ENCODE measurements around the gene ZMYND10.

The ZMYND10 gene

DNA sequence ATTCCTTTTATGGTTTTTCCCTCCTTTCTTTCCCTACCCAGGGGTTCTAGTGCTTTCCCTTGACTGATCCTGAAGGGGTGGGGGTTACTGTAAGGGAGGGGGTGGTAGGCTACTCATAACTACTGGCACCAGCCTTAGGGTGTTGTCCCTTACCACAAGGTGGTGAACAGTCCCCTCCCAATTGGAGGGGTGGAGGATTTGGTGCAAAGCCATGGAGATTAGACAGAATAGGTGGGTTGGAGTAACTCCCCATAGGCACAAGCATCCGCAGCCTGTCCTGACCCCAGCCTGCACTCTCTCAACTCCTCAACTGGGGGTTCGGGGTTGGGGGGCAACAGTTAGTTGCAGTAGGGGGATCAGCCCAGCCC is 20.4 kb downstream of the ZMYND10 start:
- TF ChIP-seq, protein P1, sequence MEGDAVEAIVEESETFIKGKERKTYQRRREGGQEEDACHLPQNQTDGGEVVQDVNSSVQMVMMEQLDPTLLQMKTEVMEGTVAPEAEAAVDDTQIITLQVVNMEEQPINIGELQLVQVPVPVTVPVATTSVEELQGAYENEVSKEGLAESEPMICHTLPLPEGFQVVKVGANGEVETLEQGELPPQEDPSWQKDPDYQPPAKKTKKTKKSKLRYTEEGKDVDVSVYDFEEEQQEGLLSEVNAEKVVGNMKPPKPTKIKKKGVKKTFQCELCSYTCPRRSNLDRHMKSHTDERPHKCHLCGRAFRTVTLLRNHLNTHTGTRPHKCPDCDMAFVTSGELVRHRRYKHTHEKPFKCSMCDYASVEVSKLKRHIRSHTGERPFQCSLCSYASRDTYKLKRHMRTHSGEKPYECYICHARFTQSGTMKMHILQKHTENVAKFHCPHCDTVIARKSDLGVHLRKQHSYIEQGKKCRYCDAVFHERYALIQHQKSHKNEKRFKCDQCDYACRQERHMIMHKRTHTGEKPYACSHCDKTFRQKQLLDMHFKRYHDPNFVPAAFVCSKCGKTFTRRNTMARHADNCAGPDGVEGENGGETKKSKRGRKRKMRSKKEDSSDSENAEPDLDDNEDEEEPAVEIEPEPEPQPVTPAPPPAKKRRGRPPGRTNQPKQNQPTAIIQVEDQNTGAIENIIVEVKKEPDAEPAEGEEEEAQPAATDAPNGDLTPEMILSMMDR (IDR thresholded peaks at IDR 0.05; ENCODE audit: extremely low read depth, missing control alignments): no peak
- DNase-seq (ENCODE audit: low spot score): no peak

DNA sequence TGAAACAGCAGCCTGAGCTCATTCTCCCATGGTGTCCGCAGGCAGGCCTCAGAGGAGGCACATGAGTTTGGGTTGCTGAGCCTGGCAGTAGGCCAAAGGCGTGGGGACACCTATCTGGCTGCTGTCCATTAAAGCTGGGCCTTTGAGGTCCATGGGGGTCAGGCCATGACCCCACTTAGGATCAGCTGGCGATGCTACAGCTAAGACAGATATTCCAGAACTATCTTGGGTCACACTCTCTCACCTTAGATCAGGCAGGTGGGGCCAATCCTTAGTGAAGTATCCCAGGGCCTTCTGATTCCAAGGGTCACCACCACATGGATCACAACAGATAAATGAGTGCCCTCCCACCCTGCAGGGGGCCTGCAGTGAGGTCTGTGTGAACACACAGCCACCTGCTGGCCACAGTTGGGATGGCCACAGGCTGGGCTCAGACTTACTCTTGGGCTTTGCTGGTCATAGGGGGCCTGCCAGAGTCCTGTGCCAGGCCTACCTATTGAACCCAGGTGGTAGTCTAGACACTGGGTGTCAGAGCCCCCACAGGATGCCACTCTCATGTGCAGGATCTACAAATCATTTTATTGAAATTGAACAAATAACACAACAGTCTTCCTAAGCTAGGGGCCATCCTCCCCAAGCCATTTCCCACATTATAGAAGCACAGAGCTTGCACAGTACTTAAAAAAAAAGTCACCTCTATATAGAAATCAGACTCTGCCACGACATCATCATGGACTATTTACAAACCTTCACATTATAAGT is 21.0 kb downstream of the ZMYND10 start:
- DNase-seq (ENCODE audit: low spot score): peak; percentile 76
- TF ChIP-seq, protein P1 (IDR thresholded peaks at IDR 0.05; ENCODE audit: extremely low read depth, missing control alignments): peak; percentile 76

DNA sequence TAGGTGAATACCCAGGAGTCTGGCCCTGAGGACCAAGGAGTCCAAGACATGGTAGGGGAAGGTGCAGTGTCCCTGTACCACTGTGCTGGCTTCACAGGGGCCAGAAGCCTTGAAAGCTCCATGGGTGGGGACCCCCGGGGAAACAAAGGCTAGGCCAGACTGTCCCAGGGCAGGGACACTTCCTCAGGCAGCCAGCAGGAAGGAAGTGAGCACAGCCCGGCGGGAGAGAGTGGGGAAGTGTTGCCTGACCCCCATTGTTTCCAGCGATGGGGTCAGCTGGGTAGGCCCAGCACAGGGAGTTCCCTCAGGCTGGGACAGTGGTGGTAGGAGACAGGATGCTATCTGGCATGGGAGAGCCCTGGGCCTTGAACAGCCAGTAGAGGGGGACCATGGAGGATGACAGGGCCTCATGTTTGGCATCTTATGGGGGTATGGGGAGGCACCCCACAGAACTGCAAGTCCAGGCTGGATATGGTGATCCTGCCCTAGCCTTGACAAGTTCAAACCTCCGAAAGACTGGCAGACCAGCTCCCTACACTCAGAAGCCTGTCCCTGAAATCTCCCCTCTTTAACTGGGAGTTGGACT is 21.8 kb downstream of the ZMYND10 start:
- TF ChIP-seq, protein P1 (IDR thresholded peaks at IDR 0.05; ENCODE audit: extremely low read depth, missing control alignments): no peak
- no peak for DNase-seq (ENCODE audit: low spot score)

DNA sequence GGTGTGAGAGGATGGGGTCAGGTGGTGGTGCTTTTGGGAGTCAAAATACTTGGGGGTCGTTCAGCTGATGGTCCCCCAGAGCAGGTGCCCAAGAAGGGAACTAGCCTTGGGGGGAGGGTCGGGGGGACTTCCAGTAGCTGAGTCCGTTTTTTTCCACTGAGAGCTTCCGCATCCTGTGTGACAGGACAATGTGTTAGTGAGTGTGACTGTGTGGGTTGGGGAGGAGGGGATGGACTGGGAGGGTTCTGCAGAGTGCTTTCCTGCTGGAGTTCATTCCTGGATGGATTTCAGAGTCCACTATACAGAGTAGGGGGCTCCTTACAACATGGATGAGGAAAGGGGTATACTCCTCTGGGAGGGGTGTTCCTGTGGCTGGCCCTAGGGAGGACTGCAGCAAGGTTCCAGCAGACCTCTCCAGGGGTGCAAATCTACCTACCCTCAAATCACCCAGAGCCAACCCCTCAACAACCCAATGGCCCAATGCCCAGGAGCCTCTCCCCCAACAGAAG is 22.4 kb downstream of the ZMYND10 start:
- no peak for DNase-seq (ENCODE audit: low spot score)
- TF ChIP-seq, protein P1 (IDR thresholded peaks at IDR 0.05; ENCODE audit: extremely low read depth, missing control alignments): no peak

DNA sequence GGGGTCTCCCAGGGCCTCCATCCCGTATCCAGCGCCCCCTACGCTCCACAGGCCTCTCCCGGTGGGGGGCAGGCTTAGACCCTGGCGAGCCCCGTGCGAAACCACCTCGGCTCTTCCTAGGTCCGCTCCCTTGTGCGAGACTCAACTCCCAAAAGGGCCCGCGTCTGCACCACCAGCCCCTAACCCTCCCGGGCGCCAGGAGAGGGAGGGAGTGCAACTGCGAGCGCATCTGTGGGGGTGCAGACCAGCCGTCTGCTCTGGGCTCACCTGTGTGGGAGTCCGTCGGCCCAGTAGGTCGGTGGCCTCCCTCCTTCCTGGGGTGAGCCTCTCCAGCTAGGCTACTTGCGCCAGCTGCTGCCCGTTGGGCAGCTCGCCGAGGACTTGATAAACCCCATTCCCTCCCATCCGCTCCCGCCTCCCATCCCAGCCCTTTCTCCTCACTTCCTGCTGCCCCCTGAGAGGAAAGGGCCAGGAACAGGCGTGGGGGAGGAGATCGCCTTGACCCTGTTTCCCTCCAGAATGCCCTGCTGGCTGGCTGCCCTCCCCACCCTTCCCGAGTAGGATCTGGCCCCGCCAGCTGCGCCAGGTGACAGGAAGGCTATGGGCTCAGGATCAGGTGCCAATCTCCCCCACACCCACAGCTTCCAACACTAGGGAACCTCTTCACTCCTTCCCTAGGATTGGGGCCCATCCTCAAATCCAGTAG is 23.0 kb downstream of the ZMYND10 start, which contains the start of gene HYAL2:
HYAL2 (minus strand) TSS at position 360 of the 706 bp plus-strand sequence. CDS start 2,256 bp downstream, outside the sequence.
- DNase-seq (ENCODE audit: low spot score): no peak
- TF ChIP-seq, protein P1 (IDR thresholded peaks at IDR 0.05; ENCODE audit: extremely low read depth, missing control alignments): no peak

DNA sequence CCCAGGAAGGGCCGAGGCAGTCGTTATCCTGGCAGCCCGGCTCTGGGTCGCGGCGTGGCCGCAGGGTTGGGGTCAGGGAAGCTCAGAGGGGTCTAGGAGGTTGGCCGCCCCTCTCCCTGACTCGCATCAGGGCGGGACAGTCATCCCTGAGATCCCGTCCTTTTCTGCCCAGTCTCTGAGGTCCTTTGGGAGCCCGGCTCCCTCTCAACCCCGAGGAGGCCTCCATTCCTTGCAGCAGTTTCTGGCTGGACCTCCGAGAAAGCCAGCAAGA is 23.5 kb downstream of the ZMYND10 start:
- TF ChIP-seq, protein P1 (IDR thresholded peaks at IDR 0.05; ENCODE audit: extremely low read depth, missing control alignments): no peak

More for the DNA sequence above, 23.5 kb downstream of the ZMYND10 start:
- DNase-seq (ENCODE audit: low spot score): no peak

Measured in GM20000 (cell line).